ENCODE data around the gene PISD. TPM values are rescaled to one million over a fixed set of nuclear protein-coding genes. Genes with fewer than 3 reads are reported as not detected.

Gene PISD
- total and polyA plus RNA-seq, 10 donors, result 27.6 to 108 (median 65.0) TPM

GRCh38 chr22:31626427-31627150 is 35.4 kb downstream of the PISD start:
- Histone ChIP-seq H3K4me3 (no peak overlapping the region), H3K9me3 (no peaks in the 10 kb centered on the region), H3K36me3 (peaks cover 0 to 80% (median 29%) of the 10 kb centered on the region in 6 donors), H3K4me1 (peaks cover 38 to 100% (median 84%) of the 10 kb centered on the region in 6 donors), H3K27ac (peak overlapping the region; percentile 48 to 97 (median 88)), H3K27me3 (replicated peaks in 1 of 7) (no peaks in the 10 kb centered on the region)
- intact Hi-C loops (cut with DNase I; ENCODE audit: low total_unique reads), result no loop called here
- TF ChIP-seq POLR2A (IDR thresholded peaks at IDR 0.05) (no peak), POLR2AphosphoS5 (IDR thresholded peaks at IDR 0.05) (peak in 2 of 3 donors; percentile 40 to 50)
- TF ChIP-seq, protein P1, sequence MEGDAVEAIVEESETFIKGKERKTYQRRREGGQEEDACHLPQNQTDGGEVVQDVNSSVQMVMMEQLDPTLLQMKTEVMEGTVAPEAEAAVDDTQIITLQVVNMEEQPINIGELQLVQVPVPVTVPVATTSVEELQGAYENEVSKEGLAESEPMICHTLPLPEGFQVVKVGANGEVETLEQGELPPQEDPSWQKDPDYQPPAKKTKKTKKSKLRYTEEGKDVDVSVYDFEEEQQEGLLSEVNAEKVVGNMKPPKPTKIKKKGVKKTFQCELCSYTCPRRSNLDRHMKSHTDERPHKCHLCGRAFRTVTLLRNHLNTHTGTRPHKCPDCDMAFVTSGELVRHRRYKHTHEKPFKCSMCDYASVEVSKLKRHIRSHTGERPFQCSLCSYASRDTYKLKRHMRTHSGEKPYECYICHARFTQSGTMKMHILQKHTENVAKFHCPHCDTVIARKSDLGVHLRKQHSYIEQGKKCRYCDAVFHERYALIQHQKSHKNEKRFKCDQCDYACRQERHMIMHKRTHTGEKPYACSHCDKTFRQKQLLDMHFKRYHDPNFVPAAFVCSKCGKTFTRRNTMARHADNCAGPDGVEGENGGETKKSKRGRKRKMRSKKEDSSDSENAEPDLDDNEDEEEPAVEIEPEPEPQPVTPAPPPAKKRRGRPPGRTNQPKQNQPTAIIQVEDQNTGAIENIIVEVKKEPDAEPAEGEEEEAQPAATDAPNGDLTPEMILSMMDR (IDR thresholded peaks at IDR 0.05 in 8 of 11, conservative IDR thresholded peaks at IDR 0.05 in 3 of 11), result no peak
- WGBS, 5 donors, result 66 to 83% (median 75%) methylated on average over 3 to 15 of the region's 15 CpGs
- DNase-seq, result no peak

DNA sequence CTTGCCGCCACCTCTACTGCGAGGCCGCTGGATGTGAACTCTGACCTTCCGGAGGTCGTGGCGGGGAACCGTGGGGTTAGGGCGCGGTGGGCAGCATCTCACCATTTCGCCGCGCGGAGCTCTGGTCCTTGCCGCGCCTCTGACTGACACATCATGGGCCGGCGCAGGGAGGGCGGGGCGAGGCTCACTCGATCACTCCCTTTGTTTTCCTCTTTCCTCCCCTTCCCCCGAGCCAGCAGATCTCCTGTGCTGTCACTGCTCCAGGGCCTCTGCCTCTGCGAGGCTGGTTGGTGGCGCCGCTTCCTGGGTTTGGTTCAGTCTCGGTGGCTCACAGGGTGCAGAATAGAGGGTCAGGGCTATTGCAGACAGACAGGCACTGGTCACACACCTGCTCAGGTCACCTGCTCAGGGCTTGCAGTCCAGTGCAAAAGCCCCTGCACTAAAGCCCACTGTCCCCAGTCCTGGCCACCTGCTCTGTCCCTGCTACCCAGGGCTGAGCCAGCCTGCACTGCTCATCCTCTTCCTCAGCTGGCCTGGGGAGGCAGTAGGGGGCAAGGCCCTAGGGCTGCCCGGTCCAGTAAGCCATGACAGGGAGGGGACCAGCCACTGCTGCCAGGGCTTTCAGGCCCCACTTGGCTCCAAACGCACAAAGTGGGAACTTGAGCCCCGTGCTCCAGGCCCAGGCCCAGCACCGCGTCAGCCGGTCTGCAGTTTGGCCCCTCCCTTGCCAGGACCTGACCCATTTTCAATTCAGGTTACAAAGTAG is 36.2 kb downstream of the PISD start:
- H3K9me3 ChIP-seq, result no peaks in the 10 kb centered on the region
- intact Hi-C loops (cut with DNase I; ENCODE audit: low total_unique reads), result no loop called here
- peak overlapping the region; percentile 48 to 97 (median 88) for H3K27ac ChIP-seq
- peak overlapping the region in 6 of 8 donors; percentile 13 to 56 (median 17) for H3K4me3 ChIP-seq
- H3K36me3 ChIP-seq, result peaks cover 0 to 88% (median 37%) of the 10 kb centered on the region in 6 donors
- WGBS, 5 donors, result 53 to 76% (median 71%) methylated on average over 25 to 31 of the region's 31 CpGs
- TF ChIP-seq POLR2A (IDR thresholded peaks at IDR 0.05) (no peak), POLR2AphosphoS5 (IDR thresholded peaks at IDR 0.05) (peak; percentile 45 to 73 (median 67))
- TF ChIP-seq, protein P1 (IDR thresholded peaks at IDR 0.05 in 8 of 11, conservative IDR thresholded peaks at IDR 0.05 in 3 of 11), result no peak
- peak; percentile 83 for DNase-seq
- peaks cover 33 to 99% (median 78%) of the 10 kb centered on the region in 6 donors for H3K4me1 ChIP-seq
- H3K27me3 ChIP-seq (replicated peaks in 1 of 7), result no peaks in the 10 kb centered on the region

GRCh38 chr22:31625257-31625640 is 36.8 kb downstream of the PISD start:
- peak overlapping the region in 6 of 8 donors; percentile 74 to 97 (median 94) for H3K27ac ChIP-seq
- WGBS, 5 donors, result 78 to 91% (median 87%) methylated on average over 7 of the region's 7 CpGs

More at GRCh38 chr22:31625257-31625640, 36.8 kb downstream of the PISD start:
- no peak for TF ChIP-seq POLR2AphosphoS5 (IDR thresholded peaks at IDR 0.05)
- TF ChIP-seq, protein P1 (IDR thresholded peaks at IDR 0.05 in 8 of 11, conservative IDR thresholded peaks at IDR 0.05 in 3 of 11), result no peak
- TF ChIP-seq POLR2A (IDR thresholded peaks at IDR 0.05), result no peak
- DNase-seq, result no peak
- intact Hi-C loops (cut with DNase I; ENCODE audit: low total_unique reads), result no loop called here
- no peaks in the 10 kb centered on the region for H3K27me3 ChIP-seq (replicated peaks in 1 of 7)
- H3K36me3 ChIP-seq, result peaks cover 0 to 93% (median 43%) of the 10 kb centered on the region in 6 donors
- H3K9me3 ChIP-seq, result no peaks in the 10 kb centered on the region
- H3K4me1 ChIP-seq, result peaks cover 33 to 93% (median 73%) of the 10 kb centered on the region in 6 donors
- peak overlapping the region in 6 of 8 donors; percentile 13 to 56 (median 17) for H3K4me3 ChIP-seq
